Activated CD4-positive, CD25-positive, alpha-beta regulatory T cell treated with anti-CD3 and anti-CD28 coated beads, Interleukin-2, amount 50 U/mL, for 24 hours (primary cell): ENCODE results near the gene RIC8B.
"Not testable (repeated sequence)": the region's sequence is repeated elsewhere in the genome, so short reads cannot be mapped to it uniquely, and the experiment has no call there.

Source experiments
- ATAC-seq, 2 donors: fragments of 150-1000 bp; cut with Tn5 transposase; one replicate each; pipeline ENCODE4 v1.10.0; 2021; ENCODE audit warnings: mild to moderate bottlenecking in 1 of 2, moderate library complexity in 1 of 2

The RIC8B gene

GRCh38 chr12:106907411-106907810 is 132.9 kb downstream of the RIC8B start:
- no peak for ATAC-seq

GRCh38 chr12:106907846-106908245 is 133.4 kb downstream of the RIC8B start:
- ATAC-seq: no peak

GRCh38 chr12:106908561-106908960 is 134.1 kb downstream of the RIC8B start:
- ATAC-seq: no peak

GRCh38 chr12:106910202-106910601 is 135.7 kb downstream of the RIC8B start:
- no peak for ATAC-seq

GRCh38 chr12:106911581-106911980 is 137.1 kb downstream of the RIC8B start:
- no peak for ATAC-seq

- ATAC-seq: no peak
These were observed 139.0 kb downstream of the RIC8B start for GRCh38 chr12:106913456-106913855.

GRCh38 chr12:106914796-106915634 is 140.5 kb downstream of the RIC8B start:
- peak; percentile 46 to 65 for ATAC-seq

GRCh38 chr12:106915635-106916026 is 141.1 kb downstream of the RIC8B start:
- no peak for ATAC-seq

- no peak for ATAC-seq
These were observed 143.0 kb downstream of the RIC8B start for GRCh38 chr12:106917503-106917902.

GRCh38 chr12:106918746-106919145 is 144.3 kb downstream of the RIC8B start:
- ATAC-seq: no peak

GRCh38 chr12:106919910-106920544 is 145.5 kb downstream of the RIC8B start:
- ATAC-seq: no peak

- not testable (repeated sequence) for ATAC-seq
These were observed 147.5 kb downstream of the RIC8B start for GRCh38 chr12:106921976-106922375.

- not testable (repeated sequence) for ATAC-seq
These were observed 149.1 kb downstream of the RIC8B start for GRCh38 chr12:106923594-106923993.

GRCh38 chr12:106924268-106924861 is 149.9 kb downstream of the RIC8B start:
- no peak for ATAC-seq

- ATAC-seq: no peak
These were observed 152.2 kb downstream of the RIC8B start for GRCh38 chr12:106926657-106927056.

- no peak for ATAC-seq
These were observed 159.8 kb downstream of the RIC8B start for GRCh38 chr12:106934277-106934676.
